ENCODE measurements around the gene BBX. TPM values are rescaled to one million over a fixed set of nuclear protein-coding genes. Genes with fewer than 3 reads are reported as not detected.

Gene BBX
- total RNA-seq, 1 donor from 2014 or later: 62.3 TPM

GRCh38 chr3:107853821-107854220, 331.1 kb downstream of the BBX start:
- no peak overlapping the region for H3K27ac ChIP-seq
- intact Hi-C loops (cut with DNase I): no loop called here
- no peak for TF ChIP-seq CTCF (IDR thresholded peaks at IDR 0.05)
- ATAC-seq (no peak), DNase-seq (no peak)
- no peaks in the 10 kb centered on the region for H3K9me3 ChIP-seq
- H3K4me3 ChIP-seq: no peak overlapping the region
- no peaks in the 10 kb centered on the region for H3K27me3 ChIP-seq
- H3K4me1 ChIP-seq: no peaks in the 10 kb centered on the region
- H3K36me3 ChIP-seq: no peaks in the 10 kb centered on the region

GRCh38 chr3:107854733-107855132, 332.0 kb downstream of the BBX start:
- Histone ChIP-seq H3K36me3 (no peaks in the 10 kb centered on the region), H3K27me3 (no peaks in the 10 kb centered on the region), H3K9me3 (no peaks in the 10 kb centered on the region), H3K4me1 (no peaks in the 10 kb centered on the region), H3K4me3 (no peak overlapping the region), H3K27ac (no peak overlapping the region)
- TF ChIP-seq CTCF (IDR thresholded peaks at IDR 0.05): no peak
- ATAC-seq (no peak), DNase-seq (no peak)
- intact Hi-C loops (cut with DNase I): no loop called here

- no peak overlapping the region for H3K4me3 ChIP-seq
- no peaks in the 10 kb centered on the region for H3K4me1 ChIP-seq
- DNase-seq: no peak
- H3K27me3 ChIP-seq: no peaks in the 10 kb centered on the region
- TF ChIP-seq CTCF (IDR thresholded peaks at IDR 0.05): no peak
- H3K36me3 ChIP-seq: no peaks in the 10 kb centered on the region
- H3K27ac ChIP-seq: no peak overlapping the region
- H3K9me3 ChIP-seq: no peaks in the 10 kb centered on the region
- intact Hi-C loops (cut with DNase I): no loop called here
- ATAC-seq: peak; percentile 88
These were observed 332.9 kb downstream of the BBX start for GRCh38 chr3:107855710-107856109.

GRCh38 chr3:107857854-107858253, 335.1 kb downstream of the BBX start:
- no peak for DNase-seq
- no peaks in the 10 kb centered on the region for H3K4me1 ChIP-seq
- no peak for ATAC-seq
- H3K36me3 ChIP-seq: no peaks in the 10 kb centered on the region
- no peak for TF ChIP-seq CTCF (IDR thresholded peaks at IDR 0.05)
- H3K27me3 ChIP-seq: no peaks in the 10 kb centered on the region
- intact Hi-C loops (cut with DNase I): no loop called here
- no peak overlapping the region for H3K4me3 ChIP-seq
- H3K9me3 ChIP-seq: no peaks in the 10 kb centered on the region
- H3K27ac ChIP-seq: no peak overlapping the region

- no peaks in the 10 kb centered on the region for H3K36me3 ChIP-seq
- no peak for ATAC-seq
- H3K27ac ChIP-seq: no peak overlapping the region
- no peaks in the 10 kb centered on the region for H3K4me1 ChIP-seq
- intact Hi-C loops (cut with DNase I): no loop called here
- H3K9me3 ChIP-seq: no peaks in the 10 kb centered on the region
- no peaks in the 10 kb centered on the region for H3K27me3 ChIP-seq
- no peak overlapping the region for H3K4me3 ChIP-seq
- TF ChIP-seq CTCF (IDR thresholded peaks at IDR 0.05): no peak
- DNase-seq: no peak
These were observed 336.1 kb downstream of the BBX start for GRCh38 chr3:107858876-107859275.

Other genes with a start within 250 kb of the BBX start
- not detected for gene CCDC54, start 145.5 kb upstream of the BBX start, total RNA-seq